Dermis blood vessel endothelial cell (primary cell): Measurements from ENCODE around the gene NRN1L. TPM values are rescaled to one million over a fixed set of nuclear protein-coding genes. Genes with fewer than 3 reads are reported as not detected.

ENCODE experiments used
- DNase-seq: peaks from one replicate; pipeline ENCODE4 v3.0.0; 2010
- total RNA-seq: library from RNA; depleted of rRNA; stranded (reverse); fragments of >200 nt; gene quantifications from 2 replicates; pipeline ENCODE4 v1.2.3, GENCODE V29; 2014

NRN1L gene
- total RNA-seq, 1 donor from 2014 or later, result 0.51 TPM

- DNase-seq, result no peak
These were observed 37.5 kb downstream of the NRN1L start for GRCh38 chr16:67922221-67922620.

- no peak for DNase-seq
These were observed 38.1 kb downstream of the NRN1L start for GRCh38 chr16:67922740-67923139.

GRCh38 chr16:67923414-67924116 is 38.9 kb downstream of the NRN1L start:
- DNase-seq, result no peak

- DNase-seq, result no peak
These were observed 39.6 kb downstream of the NRN1L start for GRCh38 chr16:67924140-67924906.

GRCh38 chr16:67926181-67926750 is 41.6 kb downstream of the NRN1L start:
- peak; percentile 81 for DNase-seq

GRCh38 chr16:67927131-67927941 is 42.7 kb downstream of the NRN1L start:
- DNase-seq, result no peak

- DNase-seq, result no peak
These were observed 43.5 kb downstream of the NRN1L start for GRCh38 chr16:67928147-67928546.

- DNase-seq, result peak; percentile 81
These were observed 44.1 kb downstream of the NRN1L start for GRCh38 chr16:67928561-67929364.

GRCh38 chr16:67930191-67930590 is 45.5 kb downstream of the NRN1L start:
- DNase-seq, result no peak

GRCh38 chr16:67930678-67931211 is 46.1 kb downstream of the NRN1L start:
- DNase-seq, result no peak

GRCh38 chr16:67931712-67932461 is 47.2 kb downstream of the NRN1L start, which contains the start of gene CTRL:
Gene CTRL (minus strand): TSS chr16:67931862. CDS start chr16:67931852, 10 bp downstream.
- DNase-seq, result no peak

GRCh38 chr16:67932462-67932840 is 47.8 kb downstream of the NRN1L start:
- no peak for DNase-seq

- no peak for DNase-seq
These were observed 49.1 kb downstream of the NRN1L start for GRCh38 chr16:67933805-67934204.

- DNase-seq, result no peak
These were observed 49.8 kb downstream of the NRN1L start for GRCh38 chr16:67934306-67935100.

GRCh38 chr16:67935101-67935401 is 50.4 kb downstream of the NRN1L start:
- no peak for DNase-seq

- DNase-seq, result peak; percentile 93
These were observed 50.9 kb downstream of the NRN1L start for GRCh38 chr16:67935402-67936123.
